Stimulated activated CD8-positive, alpha-beta memory T cell treated with anti-CD3 and anti-CD28 coated beads, Interleukin-12 subunit alpha, Interleukin-12 subunit beta, amount 100 ng/mL, for 4 hours (primary cell): ENCODE measurements around the gene FMOD.
A peak's percentile ranks its signal among the peaks of the same experiment; 100 is the strongest.
"Not testable (repeated sequence)": the region's sequence is repeated elsewhere in the genome, so short reads cannot be mapped to it uniquely, and the experiment has no call there.

Experiments used
- DNase-seq: peaks from one replicate; pipeline ENCODE4 v3.0.0-alpha.2; 2020; ENCODE audit warnings: low read depth

The FMOD gene

GRCh38 chr1:203326830-203327683 is 23.9 kb downstream of the FMOD start:
- peak; percentile 90 for DNase-seq

GRCh38 chr1:203325418-203326091 is 25.4 kb downstream of the FMOD start:
- DNase-seq: no peak

- peak; percentile 37 for DNase-seq
Observed at GRCh38 chr1:203325026-203325417, 25.9 kb downstream of the FMOD start.

GRCh38 chr1:203324105-203325025 is 26.6 kb downstream of the FMOD start:
- no peak for DNase-seq

GRCh38 chr1:203323587-203323986 is 27.3 kb downstream of the FMOD start:
- DNase-seq: no peak

- DNase-seq: no peak
Observed at GRCh38 chr1:203322500-203323179, 28.3 kb downstream of the FMOD start.

GRCh38 chr1:203321273-203322052 is 29.5 kb downstream of the FMOD start:
- DNase-seq: no peak

- no peak for DNase-seq
Observed at GRCh38 chr1:203320591-203321272, 30.2 kb downstream of the FMOD start.

GRCh38 chr1:203318229-203318517 is 32.7 kb downstream of the FMOD start:
- no peak for DNase-seq

- DNase-seq: no peak
Observed at GRCh38 chr1:203317429-203318228, 33.3 kb downstream of the FMOD start.

- no peak for DNase-seq
Observed at GRCh38 chr1:203316626-203317093, 34.3 kb downstream of the FMOD start.

- DNase-seq: not testable (repeated sequence)
Observed at GRCh38 chr1:203314025-203314759, 36.7 kb downstream of the FMOD start.

GRCh38 chr1:203311368-203312301 is 39.3 kb downstream of the FMOD start:
- DNase-seq: no peak

GRCh38 chr1:203308923-203309331 is 42.0 kb downstream of the FMOD start:
- DNase-seq: no peak

- no peak for DNase-seq
Observed at GRCh38 chr1:203308328-203308922, 42.5 kb downstream of the FMOD start.

GRCh38 chr1:203307641-203308126 is 43.2 kb downstream of the FMOD start:
- no peak for DNase-seq

GRCh38 chr1:203306965-203307541 is 43.9 kb downstream of the FMOD start:
- DNase-seq: no peak
